Stimulated activated CD4-positive, alpha-beta T cell treated with anti-CD3 and anti-CD28 coated beads, Interleukin-1b, Interleukin-23, amount 100 ng/mL, for 1 hour (primary cell): Measurements from ENCODE around the gene DOK5.
"Not testable (repeated sequence)": the region's sequence is repeated elsewhere in the genome, so short reads cannot be mapped to it uniquely, and the experiment has no call there.

Experiments used
- DNase-seq, 2 donors: peaks; one replicate each; pipeline ENCODE4 v3.0.0-alpha.2; 2020; ENCODE audit warnings: low read depth in 2 of 2

DOK5 gene

GRCh38 chr20:54475334-54476168, at the start of gene DOK5:
Gene DOK5 (plus strand): TSS chr20:54475593. CDS start chr20:54475947, 354 bp downstream.
- no peak for DNase-seq

- no peak for DNase-seq
These were observed 46.0 kb upstream of the DOK5 start for GRCh38 chr20:54429364-54429763.

- no peak for DNase-seq
These were observed 44.0 kb upstream of the DOK5 start for GRCh38 chr20:54431156-54431944.

GRCh38 chr20:54432966-54433365, 42.4 kb upstream of the DOK5 start:
- no peak for DNase-seq

GRCh38 chr20:54433636-54434035, 41.8 kb upstream of the DOK5 start:
- no peak for DNase-seq

GRCh38 chr20:54434196-54434595, 41.2 kb upstream of the DOK5 start:
- DNase-seq = no peak

GRCh38 chr20:54435015-54435414, 40.4 kb upstream of the DOK5 start:
- no peak for DNase-seq

GRCh38 chr20:54436410-54436809, 39.0 kb upstream of the DOK5 start:
- DNase-seq = not testable (repeated sequence)

GRCh38 chr20:54438166-54438565, 37.2 kb upstream of the DOK5 start:
- no peak for DNase-seq

GRCh38 chr20:54450207-54450606, 25.2 kb upstream of the DOK5 start:
- no peak for DNase-seq

- DNase-seq = no peak
These were observed 24.2 kb upstream of the DOK5 start for GRCh38 chr20:54451171-54451570.

- no peak for DNase-seq
These were observed 23.1 kb upstream of the DOK5 start for GRCh38 chr20:54452277-54452676.

GRCh38 chr20:54454982-54455381, 20.4 kb upstream of the DOK5 start:
- DNase-seq = no peak

GRCh38 chr20:54456423-54456822, 19.0 kb upstream of the DOK5 start:
- DNase-seq = no peak

- DNase-seq = no peak
These were observed 18.4 kb upstream of the DOK5 start for GRCh38 chr20:54456961-54457360.

- DNase-seq = no peak
These were observed 17.2 kb upstream of the DOK5 start for GRCh38 chr20:54458219-54458618.

- DNase-seq = no peak
These were observed 16.1 kb upstream of the DOK5 start for GRCh38 chr20:54459279-54459678.

GRCh38 chr20:54464003-54464402, 11.4 kb upstream of the DOK5 start:
- DNase-seq = no peak

GRCh38 chr20:54466127-54466526, 9.3 kb upstream of the DOK5 start:
- no peak for DNase-seq

- DNase-seq = no peak
These were observed 7.8 kb upstream of the DOK5 start for GRCh38 chr20:54467622-54468021.

GRCh38 chr20:54468082-54468481, 7.3 kb upstream of the DOK5 start:
- DNase-seq = no peak

- no peak for DNase-seq
These were observed 6.1 kb upstream of the DOK5 start for GRCh38 chr20:54469293-54469692.

GRCh38 chr20:54469952-54470351, 5.4 kb upstream of the DOK5 start:
- DNase-seq = no peak
